G401.6 (cell line): ENCODE results near the gene LSM7.
"Not testable (repeated sequence)": the region's sequence is repeated elsewhere in the genome, so short reads cannot be mapped to it uniquely, and the experiment has no call there.

Experiments used
- FAIRE-seq: peaks from 2 replicates; lab custom pipeline; 2012; peaks lifted over from hg19 to GRCh38; lab: Jason Lieb, UNC

LSM7 gene

GRCh38 chr19:2355168-2356035 lies 27.0 kb upstream of the LSM7 start:
- FAIRE-seq: no peak

DNA sequence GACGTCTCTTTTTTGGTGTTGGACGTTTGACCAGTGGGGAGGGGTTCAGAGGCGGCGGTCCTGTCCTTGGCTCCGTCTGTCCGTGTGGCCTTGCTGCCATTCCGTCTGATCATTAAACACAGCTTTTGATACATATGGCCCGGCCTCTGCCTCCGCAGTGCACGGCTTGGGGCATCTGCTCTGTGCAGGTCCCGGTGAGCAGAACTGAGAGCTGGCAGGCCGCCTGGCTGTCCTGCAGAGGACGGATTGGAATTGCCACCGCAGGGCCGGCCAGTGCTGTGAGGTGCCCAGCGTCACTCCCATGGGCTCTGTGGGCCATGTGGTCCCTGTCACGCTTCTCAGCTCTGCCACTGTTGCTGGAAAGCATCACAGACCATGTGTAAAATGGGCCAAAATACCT lies 26.3 kb upstream of the LSM7 start:
- no peak for FAIRE-seq

DNA sequence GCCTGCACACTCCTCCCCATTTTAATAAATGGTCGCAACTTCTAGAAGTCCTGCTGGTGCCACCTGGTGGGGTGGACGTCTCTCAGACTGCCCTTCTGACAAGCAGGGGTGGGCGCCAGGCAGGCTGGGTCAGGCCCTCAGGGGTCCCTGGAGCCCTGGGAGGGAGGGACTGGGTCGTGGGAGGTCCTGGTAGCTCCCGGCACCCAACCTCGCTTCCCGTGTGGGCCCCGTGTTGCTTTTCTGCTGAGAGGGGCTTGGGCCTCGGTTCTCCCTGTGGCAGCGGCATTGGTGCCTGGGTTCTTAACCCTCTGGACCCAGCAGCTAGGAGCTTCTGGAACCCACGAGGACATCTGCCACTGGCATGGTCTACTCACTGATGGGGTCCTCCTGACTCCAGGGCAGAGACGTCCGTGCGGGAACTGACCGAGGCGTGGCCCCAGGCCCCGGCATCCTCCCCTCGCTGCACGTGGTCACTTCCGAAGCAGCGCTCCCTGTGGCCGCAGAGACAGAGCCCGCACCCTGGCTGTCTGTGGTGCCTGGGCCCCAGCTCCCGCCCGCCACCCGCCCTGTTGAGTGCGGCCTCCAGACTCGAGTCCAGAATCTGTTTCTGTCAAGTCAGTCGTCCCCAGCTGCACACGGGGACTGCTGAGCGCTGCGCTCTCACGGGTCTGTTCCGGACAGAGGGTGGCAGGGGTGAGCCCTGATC lies 25.7 kb upstream of the LSM7 start:
- FAIRE-seq: no peak

DNA sequence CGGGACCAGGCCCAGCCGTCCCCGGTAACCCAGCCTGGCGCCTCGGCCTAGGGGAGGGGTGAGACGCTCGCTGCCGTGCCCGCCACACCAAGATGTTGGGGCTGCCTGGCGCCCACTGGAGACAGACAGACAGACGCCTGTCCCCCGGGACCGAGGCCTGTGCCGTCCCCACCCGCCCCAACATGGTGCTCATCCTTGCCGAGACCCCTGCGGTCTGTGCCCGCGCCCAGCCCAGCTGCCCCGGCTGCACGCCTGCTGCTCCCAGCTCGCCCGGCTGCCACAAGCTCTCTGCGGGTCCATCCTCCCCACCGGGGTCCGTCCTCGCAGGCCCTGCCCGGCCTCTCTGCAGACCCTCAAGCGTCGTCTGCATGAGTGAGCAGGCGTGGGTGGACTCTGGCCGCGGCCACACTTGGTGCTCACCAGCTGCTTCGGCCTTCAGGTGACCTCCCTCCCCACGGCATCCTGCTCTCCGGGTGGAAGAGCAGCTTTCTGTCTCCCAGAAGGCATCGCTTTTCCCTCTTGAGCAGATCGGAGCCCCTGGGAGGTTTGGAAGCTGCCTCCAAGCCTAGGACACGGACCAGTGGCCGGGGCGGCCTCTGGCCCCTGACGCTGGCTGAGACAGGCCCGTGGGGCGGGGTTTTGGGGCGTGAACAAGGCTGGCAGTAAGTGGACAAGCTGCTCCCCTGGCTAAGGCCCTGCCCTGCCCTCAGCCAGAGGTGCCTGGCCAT lies 24.9 kb upstream of the LSM7 start:
- FAIRE-seq: no peak

- FAIRE-seq: no peak
Observed at GRCh38 chr19:2352121-2352520, 23.7 kb upstream of the LSM7 start.

DNA sequence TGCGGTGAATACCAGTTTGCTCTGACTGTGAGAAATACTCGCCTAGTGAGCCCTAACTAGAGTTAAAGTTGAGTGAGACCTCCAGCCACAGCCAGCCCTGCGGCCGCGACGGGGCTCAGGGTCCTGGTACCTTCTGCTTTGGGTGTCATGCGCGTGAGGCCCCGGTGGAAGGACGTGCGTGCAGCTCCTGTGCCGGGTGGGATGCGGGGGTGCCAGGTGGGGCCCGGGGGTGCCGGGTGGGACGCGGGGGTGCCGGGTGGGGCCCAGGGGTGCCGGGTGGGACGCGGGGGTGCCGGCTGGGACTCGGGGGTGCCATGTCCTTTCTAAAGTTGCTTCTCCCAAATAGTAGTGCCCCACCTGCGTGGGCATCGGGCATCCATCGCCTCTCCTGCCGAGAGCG lies 23.2 kb upstream of the LSM7 start:
- FAIRE-seq: no peak

GRCh38 chr19:2350656-2351055 lies 22.3 kb upstream of the LSM7 start:
- no peak for FAIRE-seq

- not testable (repeated sequence) for FAIRE-seq
Observed at GRCh38 chr19:2349818-2350217, 21.4 kb upstream of the LSM7 start.

GRCh38 chr19:2345794-2346663 lies 17.6 kb upstream of the LSM7 start:
- no peak for FAIRE-seq

DNA sequence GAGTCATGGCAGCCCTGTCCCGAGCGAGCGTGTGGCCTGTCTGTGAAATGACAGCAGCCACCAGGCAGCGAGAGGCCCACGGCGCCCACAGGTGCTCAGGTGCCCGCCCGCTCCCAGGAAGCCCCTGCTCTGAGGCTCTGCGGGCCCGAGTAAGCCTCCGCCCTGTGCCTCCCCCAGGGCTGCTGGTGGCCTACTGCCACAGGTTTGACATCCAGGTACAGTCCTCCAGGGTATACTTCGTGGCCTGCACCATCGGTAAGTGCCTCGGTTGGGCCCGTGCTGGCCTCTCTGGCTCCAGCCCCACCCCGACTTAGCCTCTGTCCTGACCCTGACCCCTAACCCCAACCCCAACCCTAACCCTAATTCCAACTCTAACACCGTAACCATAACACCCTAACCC lies 16.7 kb upstream of the LSM7 start:
- FAIRE-seq: no peak

DNA sequence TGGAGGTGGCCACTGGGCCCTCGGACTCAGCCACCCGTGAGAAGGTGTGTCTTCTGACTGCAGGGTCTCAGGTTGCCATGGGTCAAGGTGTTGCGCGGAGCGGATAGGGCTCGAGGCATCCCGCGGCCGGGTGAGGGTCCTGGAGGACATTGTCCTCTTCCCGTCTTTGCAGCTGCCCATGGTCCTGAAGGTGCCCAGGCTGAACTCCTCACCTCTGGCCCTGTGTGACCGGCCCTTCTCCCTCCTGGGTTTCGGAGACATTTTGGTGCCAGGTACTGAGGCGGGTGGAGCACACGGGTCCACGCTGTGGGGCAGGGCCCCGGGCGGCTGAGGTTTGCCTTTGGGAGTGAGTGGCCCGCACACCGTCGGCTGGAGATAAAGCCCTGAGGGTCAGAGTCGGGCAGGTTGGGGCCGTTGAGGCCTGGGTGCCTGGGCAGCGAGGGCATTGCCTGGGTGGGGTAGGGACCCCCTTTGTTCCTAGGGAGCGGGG lies 16.0 kb upstream of the LSM7 start:
- FAIRE-seq: no peak

DNA sequence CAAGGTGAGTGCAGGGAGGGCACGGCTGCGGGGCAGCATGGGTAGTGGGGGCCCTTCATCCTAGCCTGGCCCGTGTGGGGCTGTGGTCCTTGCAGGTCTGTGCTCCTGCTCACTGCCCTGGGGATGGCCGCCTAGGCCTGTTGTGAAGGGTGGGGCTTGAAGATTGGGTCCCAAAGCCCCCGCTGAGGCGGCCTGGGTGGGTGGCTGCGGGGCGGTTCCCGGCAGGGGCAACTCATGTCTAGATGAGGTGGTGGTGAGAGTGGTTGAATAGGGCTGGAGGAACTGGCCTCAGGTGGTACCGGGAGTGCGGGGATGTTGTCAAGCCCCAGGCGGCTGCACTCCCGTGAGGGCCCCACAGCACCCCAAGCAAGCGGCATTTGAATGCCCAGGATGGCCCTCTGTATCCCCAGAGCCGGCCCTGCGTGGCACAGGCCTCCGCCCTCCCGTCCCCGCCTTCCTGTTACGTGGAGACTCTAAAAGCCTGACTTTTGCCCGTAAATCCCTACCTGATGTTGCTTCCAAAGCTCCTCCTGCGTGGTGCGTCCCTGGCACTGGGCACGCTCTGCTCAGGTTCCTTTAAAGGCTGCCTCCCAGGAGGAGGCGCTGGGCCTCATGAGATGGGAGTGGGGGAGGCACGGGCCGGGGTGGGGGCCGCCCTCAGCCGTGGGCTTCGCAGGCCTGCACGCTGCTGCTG lies 15.1 kb upstream of the LSM7 start:
- no peak for FAIRE-seq

- FAIRE-seq: no peak
Observed at GRCh38 chr19:2342656-2343288, 14.4 kb upstream of the LSM7 start.

- FAIRE-seq: no peak
Observed at GRCh38 chr19:2341982-2342381, 13.6 kb upstream of the LSM7 start.

- no peak for FAIRE-seq
Observed at GRCh38 chr19:2341244-2341751, 12.9 kb upstream of the LSM7 start.

- no peak for FAIRE-seq
Observed at GRCh38 chr19:2340496-2341243, 12.3 kb upstream of the LSM7 start.

GRCh38 chr19:2339644-2340310 lies 11.4 kb upstream of the LSM7 start:
- FAIRE-seq: no peak

DNA sequence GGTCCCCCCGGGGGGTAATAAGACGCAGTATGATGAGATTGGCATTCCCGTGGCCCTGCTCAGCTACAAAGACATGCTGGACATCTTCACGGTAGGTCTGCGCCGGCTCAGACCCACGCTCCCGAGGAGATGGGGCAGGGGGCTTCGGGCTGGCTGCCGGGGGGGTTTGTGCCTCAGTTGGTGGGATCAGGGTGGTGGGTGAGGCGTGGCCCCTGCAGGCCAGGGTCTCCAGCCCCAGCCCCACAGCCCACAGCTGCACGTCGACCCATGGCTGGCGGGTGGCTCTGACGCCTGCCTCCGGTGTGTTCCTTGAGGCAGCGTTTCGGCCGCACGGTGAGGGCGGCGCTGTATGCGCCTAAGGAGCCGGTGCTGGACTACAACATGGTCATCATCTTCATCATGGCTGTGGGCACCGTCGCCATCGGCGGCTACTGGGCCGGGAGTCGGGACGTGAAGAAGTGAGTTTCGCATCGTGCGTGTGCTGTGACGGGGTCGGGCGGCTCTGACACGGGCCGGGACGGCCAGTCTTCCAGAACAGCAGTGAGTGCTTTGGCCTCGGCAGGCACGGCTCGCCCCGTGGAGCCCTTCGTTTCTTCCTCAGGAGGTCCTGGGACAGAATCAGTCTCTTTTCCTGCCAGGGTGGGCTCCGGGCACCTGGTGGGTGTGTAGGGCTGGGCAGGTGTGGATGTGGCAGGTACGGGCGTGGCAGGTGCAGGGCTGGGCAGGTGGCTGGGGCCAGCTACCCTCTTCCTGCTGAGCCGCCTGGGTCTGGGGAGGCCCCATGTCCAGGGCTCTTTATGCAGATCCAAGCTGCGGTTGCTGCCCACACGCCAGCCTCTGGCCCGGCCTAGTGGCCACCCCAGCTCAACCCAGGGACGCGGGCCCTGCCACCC lies 10.6 kb upstream of the LSM7 start:
- FAIRE-seq: no peak
